ENCODE measurements around the gene CSRP3.

The CSRP3 gene

DNA sequence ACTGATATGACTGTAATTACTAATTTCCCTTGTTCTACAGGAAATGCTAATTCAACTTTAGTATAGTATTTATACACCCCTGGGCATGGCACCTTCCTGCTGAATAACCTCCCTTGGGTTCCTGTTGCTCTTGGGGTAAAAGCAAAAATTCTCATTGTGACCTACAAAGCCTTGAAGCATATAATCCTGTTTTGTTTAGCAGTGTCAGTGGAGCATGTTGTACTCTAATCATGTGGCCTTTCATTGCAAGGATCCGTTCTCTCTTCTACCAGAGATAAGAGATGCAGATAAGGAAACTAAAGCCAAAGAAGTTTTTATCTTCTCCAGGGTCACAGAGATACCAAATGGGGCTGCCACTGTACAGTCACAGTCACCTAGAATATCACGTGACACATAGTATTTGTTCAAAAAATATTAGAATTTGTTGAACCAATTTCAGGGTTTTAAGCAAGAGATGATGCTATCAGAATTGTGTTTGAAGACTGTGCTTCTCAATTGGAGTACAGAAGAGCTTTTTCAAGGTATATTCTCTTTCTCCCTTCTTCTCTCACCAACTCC lies 25.1 kb downstream of the CSRP3 start:
- DNase-seq (ENCODE audit: low read depth), result no peak
- TF ChIP-seq MAX (IDR thresholded peaks at IDR 0.05; ENCODE audit: low read depth, low read length), result no peak
- TF ChIP-seq POLR2A (IDR thresholded peaks at IDR 0.05; ENCODE audit: extremely low read depth, insufficient read length), result no peak
- TF ChIP-seq, protein P1, sequence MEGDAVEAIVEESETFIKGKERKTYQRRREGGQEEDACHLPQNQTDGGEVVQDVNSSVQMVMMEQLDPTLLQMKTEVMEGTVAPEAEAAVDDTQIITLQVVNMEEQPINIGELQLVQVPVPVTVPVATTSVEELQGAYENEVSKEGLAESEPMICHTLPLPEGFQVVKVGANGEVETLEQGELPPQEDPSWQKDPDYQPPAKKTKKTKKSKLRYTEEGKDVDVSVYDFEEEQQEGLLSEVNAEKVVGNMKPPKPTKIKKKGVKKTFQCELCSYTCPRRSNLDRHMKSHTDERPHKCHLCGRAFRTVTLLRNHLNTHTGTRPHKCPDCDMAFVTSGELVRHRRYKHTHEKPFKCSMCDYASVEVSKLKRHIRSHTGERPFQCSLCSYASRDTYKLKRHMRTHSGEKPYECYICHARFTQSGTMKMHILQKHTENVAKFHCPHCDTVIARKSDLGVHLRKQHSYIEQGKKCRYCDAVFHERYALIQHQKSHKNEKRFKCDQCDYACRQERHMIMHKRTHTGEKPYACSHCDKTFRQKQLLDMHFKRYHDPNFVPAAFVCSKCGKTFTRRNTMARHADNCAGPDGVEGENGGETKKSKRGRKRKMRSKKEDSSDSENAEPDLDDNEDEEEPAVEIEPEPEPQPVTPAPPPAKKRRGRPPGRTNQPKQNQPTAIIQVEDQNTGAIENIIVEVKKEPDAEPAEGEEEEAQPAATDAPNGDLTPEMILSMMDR (IDR thresholded peaks at IDR 0.05; ENCODE audit: low read depth, low read length), result no peak
- TF ChIP-seq MYC (IDR thresholded peaks at IDR 0.05; ENCODE audit: low read depth, low read length), result no peak
- H3K4me3 ChIP-seq (ENCODE audit: low read depth, low read length), result no peak overlapping the region

- no peak for DNase-seq (ENCODE audit: low read depth)
- H3K4me3 ChIP-seq (ENCODE audit: low read depth, low read length), result no peak overlapping the region
- TF ChIP-seq, protein P1 (IDR thresholded peaks at IDR 0.05; ENCODE audit: low read depth, low read length), result no peak
- no peak for TF ChIP-seq MYC (IDR thresholded peaks at IDR 0.05; ENCODE audit: low read depth, low read length)
- TF ChIP-seq MAX (IDR thresholded peaks at IDR 0.05; ENCODE audit: low read depth, low read length), result no peak
- TF ChIP-seq POLR2A (IDR thresholded peaks at IDR 0.05; ENCODE audit: extremely low read depth, insufficient read length), result no peak
Observed at GRCh38 chr11:19173964-19174638, 27.7 kb downstream of the CSRP3 start.

DNA sequence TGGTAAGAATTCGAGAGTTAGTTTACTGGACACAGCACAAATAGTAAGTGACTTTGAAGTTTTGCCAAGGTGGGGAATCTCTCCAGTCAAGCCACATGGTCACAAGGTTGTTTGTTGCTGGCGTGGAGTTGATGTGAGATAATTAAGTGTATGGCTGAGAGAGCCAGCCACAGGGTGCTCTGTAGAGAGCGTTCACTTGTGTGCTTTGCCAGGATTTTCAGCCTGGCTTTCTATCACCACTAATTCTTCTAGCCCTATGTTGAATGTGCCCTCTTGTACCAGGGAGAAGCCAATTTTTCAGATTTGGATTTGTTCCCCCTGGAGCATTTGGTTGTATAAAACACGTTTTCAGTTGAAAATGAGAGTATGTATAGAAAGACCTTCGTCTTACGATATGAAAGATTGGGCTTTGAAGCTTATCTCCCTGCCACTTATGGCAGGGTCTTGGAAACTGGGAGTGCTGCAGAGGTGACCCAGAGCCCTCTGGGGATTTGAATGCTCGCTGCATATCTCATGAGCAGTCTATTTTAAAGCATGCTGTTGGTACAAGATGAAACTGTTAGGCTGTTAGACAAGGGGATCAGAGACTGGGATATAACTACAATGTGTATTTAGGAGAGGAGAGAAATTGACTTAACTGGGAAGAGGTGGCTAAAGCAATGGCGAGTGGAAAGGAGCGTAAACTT lies 28.6 kb downstream of the CSRP3 start:
- TF ChIP-seq, protein P1 (IDR thresholded peaks at IDR 0.05; ENCODE audit: low read depth, low read length), result no peak
- TF ChIP-seq POLR2A (IDR thresholded peaks at IDR 0.05; ENCODE audit: extremely low read depth, insufficient read length) (no peak), MAX (IDR thresholded peaks at IDR 0.05; ENCODE audit: low read depth, low read length) (no peak), MYC (IDR thresholded peaks at IDR 0.05; ENCODE audit: low read depth, low read length) (no peak)
- DNase-seq (ENCODE audit: low read depth), result no peak
- H3K4me3 ChIP-seq (ENCODE audit: low read depth, low read length), result no peak overlapping the region

DNA sequence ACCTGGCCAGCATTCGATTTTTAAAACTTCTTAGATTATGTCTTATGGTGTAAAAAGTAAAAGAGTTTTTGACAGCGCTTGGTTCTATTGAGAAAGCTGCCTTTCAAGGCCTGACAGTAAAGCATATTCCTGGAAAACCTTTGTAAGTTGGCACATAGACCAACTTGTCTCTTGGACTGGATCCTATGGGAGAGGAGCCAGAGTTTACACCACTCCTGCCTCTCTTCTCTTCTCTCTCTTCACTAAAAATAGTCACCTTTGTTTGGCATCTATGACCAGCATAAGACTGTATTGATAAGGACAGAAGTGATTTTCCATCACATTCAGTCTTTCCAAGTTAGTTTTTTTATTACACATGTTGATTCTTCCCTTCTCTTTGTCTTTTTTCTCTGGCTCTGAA lies 33.7 kb downstream of the CSRP3 start:
- no peak for TF ChIP-seq MYC (IDR thresholded peaks at IDR 0.05; ENCODE audit: low read depth, low read length)
- no peak for TF ChIP-seq MAX (IDR thresholded peaks at IDR 0.05; ENCODE audit: low read depth, low read length)
- TF ChIP-seq, protein P1 (IDR thresholded peaks at IDR 0.05; ENCODE audit: low read depth, low read length), result no peak
- TF ChIP-seq POLR2A (IDR thresholded peaks at IDR 0.05; ENCODE audit: extremely low read depth, insufficient read length), result no peak
- no peak for DNase-seq (ENCODE audit: low read depth)
- H3K4me3 ChIP-seq (ENCODE audit: low read depth, low read length), result no peak overlapping the region

DNA sequence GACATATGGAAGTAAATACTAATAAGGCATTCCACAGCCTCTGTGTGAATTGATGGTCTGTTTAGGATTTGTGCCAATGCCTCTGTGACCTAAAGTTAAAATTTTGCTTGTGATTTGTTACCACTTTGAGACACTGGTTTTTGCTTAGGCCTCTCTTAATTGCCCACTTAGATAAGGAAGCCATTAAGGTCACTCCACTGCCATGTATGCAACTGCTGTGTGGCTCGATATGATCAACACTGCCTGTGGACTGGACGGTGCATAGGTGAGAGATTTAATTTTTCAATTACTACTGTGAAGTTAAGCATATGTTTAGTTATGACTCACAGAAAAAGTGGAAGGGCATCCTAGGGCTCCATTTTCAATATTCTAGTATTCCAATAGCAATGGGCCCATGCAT lies 36.9 kb downstream of the CSRP3 start:
- no peak overlapping the region for H3K4me3 ChIP-seq (ENCODE audit: low read depth, low read length)
- no peak for DNase-seq (ENCODE audit: low read depth)
- TF ChIP-seq, protein P1 (IDR thresholded peaks at IDR 0.05; ENCODE audit: low read depth, low read length), result no peak
- TF ChIP-seq MYC (IDR thresholded peaks at IDR 0.05; ENCODE audit: low read depth, low read length) (no peak), MAX (IDR thresholded peaks at IDR 0.05; ENCODE audit: low read depth, low read length) (no peak), POLR2A (IDR thresholded peaks at IDR 0.05; ENCODE audit: extremely low read depth, insufficient read length) (no peak)
